ENCODE measurements around the gene OXTR.

Gene OXTR

DNA sequence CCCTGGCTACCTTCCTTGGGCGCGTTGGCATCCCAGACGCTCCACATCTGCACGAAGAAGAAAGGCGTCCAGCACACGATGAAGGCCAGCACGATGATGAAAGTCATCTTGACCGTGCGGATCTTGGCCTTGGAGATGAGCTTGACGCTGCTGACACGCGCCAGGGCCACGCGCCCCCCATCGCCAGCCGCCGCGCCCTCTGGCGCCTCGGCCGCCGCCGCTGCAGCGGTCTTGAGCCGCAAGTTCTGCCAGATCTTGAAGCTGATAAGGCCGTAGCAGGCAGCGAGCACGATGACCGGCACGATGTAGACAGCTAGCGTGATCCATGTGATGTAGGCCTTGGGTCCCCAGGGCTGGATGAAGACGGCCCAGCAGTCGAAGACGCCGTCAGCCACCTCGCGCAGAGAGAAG is 2.2 kb downstream of the OXTR start:
- no peak for DNase-seq

DNA sequence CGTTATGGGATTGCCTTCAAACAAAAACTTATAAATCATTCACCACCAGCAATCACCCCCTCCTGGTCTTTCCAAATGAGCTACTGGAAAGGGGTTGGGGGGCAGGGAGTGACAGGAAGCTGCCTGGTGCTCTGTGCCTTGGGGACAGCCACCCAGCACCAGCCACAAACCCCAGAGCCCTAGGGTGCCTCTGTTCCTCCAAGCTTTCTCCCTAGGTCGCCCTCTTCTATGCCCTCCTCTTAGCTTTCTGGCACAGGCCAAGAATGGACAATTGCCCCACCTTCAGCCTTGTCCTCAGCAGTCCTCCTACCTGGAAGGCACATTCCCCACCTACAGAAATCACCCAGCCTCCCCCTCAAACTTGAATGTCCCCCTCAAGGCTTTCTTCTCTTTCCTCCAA is 3.3 kb downstream of the OXTR start:
- no peak for DNase-seq

DNA sequence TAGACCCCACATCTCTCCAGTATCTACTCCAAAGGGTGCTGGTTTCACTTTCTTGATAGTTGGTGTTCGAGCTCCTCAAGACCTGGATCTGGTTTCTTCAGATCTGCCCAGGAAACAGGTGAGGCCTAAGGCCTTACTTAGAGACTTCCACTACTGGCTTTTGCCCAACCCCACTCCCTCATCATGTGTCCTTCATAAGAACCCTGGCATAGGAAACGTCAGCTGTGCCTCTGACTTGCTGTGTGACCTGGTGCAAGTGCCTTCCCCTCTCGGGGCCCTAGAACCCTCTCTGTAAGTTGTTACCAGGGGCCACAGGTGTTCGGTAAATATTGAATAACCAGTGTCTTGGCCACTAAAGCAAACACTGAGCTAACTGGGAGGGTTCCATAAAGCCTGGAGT is 3.9 kb downstream of the OXTR start:
- no peak for DNase-seq

DNA sequence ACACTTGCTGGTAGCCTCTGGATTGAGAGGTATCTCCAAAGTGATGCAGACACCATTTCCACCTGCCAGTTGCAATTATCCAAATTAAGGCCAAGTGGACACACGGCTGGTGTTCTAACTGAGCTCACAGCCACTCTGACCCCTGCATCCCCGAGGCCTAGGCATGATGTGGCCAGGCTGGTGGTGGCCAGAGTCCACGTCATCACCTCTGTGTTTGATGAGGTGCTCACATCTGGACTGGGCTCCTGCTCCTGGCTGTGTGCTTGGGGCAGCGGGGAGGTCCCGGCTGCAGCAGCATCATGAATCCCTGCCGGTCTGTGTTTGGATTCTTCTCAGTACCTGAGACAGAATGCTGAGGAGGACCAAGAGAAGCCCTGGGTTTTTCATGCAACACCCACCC is 4.9 kb downstream of the OXTR start:
- no peak for DNase-seq

DNA sequence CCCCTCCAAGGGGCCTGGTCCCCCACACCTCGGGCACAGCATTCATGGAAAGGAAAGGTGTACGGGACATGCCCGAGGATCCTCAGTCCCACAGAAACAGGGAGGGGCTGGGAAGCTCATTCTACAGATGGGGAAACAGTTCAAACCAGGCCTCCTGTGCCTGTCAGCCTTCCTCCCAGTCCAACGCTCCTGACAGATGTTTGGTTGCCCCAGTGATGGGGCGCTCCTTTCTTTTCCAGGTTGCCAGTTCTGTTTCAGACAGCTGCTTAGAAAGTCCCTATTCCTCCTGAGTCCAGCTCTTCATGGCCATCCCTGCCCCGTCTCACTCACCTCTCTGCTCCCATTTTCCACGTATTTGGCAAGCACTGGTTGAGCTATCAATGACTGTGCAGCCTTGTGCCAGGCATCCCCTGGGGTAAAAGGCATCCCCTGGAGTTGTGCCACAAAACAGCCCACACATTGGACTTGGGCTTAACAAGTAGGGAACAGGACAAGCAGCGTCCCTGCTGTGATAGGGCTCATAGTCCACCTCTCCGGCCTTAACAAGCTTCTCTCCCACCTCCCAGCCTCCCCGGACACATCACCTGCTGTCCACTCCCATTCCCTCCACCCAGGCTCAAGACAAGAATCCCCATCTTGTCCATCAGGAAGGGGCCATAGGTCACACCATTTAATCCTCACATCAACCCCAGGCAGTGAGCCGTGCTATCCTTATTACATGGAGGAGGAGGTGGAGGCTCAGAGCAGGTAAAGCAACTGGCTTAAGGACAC is 6.6 kb downstream of the OXTR start:
- no peak for DNase-seq

DNA sequence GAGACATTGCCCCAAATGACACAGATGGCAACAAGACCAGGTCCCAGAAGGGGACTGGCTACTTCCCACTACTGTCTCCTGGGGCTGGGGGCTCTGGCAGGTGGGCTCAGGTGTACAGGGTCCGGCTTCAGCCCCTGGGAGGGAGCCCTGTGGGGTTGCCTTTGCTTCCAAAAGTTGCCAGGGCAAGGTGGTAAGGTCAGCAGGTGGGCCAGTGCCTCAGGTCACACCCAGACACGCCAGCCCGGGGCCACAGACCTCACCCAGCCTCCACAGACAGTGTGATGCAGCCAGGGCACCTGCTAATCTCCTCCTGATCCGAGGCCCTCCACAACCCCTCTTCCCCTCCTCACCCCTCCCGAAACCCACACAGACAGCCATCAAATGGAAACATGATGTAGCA is 7.5 kb downstream of the OXTR start:
- DNase-seq, result no peak

DNA sequence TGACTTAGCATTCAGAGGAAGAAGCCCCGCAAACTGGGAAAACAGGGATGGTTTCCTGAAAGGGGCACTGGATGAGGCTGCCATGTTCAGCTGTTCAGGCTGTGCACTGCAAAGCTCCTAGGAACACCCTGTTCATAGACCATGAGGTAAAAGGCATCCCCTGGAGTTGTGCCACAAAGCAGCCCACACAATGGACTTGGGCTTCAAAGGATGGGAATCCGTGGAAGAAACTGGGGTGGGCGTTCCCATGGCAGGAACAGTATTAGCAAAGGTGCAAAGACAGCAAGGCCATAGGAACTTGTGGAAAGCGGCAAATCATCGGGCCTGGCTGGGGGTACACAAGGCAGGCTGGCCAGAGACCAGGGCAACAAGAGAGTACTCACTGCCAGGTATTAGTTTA is 8.9 kb downstream of the OXTR start:
- no peak for DNase-seq

DNA sequence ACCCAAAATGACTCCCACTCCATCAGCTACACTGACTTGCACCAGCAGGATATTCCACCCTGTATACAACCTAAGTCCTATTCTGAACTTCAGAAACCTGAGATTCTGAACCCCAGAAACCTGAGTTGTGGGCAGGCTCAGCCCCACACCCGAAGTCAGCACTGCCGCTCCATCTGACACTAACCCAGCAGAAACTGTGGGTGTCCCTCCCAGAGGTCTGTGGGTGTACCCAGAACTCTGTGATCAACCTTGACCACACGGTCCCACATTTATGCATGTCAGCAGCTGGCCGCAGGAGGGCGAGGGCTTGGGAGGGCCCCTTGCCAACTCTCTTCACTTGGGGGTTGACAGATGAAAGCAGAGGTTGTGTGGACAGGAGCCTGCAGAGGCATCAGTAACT is 9.3 kb downstream of the OXTR start:
- DNase-seq, result no peak

DNA sequence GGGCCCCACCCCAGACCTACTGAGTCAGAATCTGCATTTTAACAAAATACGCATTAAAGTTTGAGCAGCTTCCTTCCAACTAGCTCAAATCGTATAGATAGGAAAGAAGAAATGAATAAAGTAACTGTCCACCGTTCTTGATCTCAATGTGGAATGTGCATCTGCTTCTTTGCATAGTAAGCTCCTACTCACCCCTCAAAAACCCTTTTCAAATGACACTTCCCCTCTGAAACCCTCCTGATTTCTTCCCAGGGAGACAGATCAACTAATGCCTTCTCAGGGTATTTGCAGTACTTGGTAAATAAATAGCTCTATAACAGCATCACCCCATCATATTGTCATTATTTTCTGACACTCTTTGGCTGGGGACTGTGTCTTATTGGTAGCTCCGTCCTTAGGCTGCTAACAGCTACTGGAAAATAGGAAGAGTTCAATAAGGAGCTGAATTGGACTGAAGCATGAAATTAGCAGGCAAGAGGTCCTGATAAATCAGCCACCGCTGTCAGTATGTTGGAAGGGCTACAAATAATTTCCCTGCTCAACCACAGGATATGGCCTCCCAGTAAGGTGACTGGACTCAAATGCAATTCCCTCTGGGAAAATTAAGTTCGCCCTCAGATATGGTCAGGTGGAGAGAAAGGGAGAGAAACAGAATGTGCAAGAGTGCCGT is 10.2 kb downstream of the OXTR start:
- DNase-seq, result no peak

DNA sequence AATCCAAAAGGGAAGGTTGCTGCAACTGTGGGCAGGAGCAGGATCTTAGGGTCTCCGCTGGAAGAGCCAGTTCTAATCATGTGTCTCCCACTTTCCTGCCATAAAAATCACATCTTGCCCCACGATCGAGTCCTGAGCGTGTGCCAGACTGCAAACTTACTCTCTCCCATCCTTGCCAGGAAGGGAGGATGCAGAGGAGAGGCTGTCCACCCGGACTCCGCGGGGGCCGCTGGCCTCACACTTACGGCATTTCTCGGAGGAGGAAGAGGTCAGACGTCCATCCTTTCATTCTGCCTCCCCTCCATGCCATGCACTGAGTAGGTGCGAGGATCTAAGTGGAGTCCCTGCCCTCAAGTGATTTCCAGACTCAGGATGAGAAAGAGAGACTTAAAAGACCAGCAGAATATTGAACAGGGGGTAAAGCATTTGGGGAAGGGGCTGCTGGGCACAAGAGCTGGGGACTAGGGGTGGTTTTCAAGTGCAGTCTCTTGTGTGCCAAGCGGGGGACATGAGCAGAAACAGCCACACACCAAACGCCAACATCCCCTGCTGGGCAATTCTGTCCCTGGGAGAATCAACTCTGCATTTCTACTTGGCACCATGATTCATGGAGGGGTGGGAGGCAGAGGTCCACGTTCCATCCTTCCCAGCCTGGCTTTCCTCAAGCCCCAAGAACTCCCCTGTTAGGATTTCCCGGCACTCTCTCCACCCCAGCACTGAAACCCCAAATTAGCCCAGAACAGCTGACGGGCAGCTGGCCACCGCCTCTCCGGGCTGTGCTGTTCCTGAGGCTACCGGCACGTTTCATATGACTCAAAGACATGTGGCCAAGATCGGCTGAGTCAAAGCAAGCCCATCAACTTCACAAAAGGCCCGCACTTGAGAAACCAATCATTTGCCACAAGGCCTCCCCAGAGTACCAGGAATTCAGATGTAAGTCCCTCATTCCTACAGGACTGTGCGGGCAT is 11.6 kb downstream of the OXTR start:
- no peak for DNase-seq

DNA sequence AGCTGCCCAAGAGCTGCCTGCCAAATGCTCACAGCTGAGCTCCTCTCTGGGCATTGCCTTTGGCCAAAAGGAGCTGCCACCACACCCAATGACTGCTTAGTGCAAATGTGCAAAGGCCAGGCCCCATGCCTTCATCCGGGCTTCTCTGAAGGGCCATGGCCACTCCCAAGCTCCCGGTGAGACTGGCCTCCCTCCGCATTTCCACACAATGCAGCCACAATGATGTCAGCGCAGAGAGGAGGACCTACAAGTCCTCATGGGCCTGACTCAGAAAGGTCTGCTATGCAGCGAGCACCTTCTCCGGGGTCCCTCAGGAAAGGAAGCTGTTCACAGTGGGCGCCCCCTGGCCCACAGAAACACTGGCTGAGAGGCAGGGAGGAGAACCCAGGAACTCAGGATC is 12.7 kb downstream of the OXTR start:
- no peak for DNase-seq

DNA sequence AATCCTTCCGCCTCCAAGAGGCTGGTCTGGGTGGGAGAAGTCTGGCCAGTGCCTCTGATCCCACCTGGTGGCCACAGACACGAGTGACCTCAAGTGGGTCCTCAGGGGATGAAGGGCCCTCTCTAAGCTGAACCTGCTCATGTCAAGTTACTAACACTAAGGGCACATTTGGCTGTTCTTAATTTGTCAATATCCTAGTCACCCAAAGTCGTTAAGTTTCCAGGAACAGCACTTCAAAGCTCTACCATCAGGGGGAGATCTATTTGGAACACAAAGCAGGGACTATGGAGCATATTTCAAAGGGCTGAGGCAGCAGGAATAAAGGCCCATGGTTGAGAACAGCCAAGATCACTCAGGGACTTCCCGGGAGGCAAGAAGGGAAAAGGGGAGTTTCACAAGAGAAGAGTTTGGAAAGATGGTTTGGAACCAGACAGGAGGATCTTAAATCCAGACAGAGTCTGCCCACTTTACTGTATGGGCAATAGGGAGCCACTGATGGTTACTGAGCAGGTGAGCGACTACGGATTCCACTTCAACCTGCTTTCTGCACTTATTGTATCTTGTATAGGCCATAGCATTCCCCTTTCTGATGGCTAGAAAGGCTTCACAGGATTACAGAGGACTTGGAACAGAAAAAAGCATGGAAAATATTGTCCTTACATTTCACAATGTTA is 13.7 kb downstream of the OXTR start:
- DNase-seq, result no peak

DNA sequence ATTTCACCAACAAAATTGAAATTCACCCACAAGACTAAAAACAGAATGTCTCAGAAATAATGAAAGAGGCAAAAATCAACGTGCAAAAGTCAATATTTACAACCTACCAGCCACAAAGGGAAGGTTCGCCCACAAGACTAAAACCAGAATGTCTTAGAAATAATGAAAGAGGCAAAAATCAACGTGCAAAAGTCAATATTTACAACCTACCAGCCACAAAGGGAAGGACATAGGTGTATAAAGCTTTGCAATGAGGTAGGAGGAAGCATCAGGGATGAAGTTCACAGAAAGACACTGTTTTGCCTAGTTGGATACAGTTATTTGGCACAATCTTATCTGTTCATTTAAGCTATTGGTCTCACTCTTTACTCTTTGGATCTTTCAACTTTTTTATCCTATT is 14.3 kb downstream of the OXTR start:
- no peak for DNase-seq

DNA sequence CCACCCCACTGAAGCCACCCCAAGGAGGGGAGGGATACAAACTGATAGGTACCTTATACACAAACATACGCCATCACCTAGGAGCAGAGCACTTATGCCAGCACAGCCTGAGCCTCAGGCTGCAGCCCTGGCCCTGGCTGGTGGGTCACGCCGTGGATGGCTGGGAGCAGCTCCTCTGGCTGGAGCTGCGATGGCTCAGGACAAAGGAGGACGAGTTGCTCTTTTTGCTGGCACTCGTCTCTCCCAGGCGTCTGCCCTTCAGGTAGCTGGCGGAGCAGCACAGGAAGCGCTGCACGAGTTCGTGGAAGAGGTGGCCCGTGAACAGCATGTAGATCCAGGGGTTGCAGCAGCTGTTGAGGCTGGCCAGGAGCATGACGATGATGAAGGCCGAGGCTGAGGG is 16.6 kb downstream of the OXTR start:
- no peak for DNase-seq

DNA sequence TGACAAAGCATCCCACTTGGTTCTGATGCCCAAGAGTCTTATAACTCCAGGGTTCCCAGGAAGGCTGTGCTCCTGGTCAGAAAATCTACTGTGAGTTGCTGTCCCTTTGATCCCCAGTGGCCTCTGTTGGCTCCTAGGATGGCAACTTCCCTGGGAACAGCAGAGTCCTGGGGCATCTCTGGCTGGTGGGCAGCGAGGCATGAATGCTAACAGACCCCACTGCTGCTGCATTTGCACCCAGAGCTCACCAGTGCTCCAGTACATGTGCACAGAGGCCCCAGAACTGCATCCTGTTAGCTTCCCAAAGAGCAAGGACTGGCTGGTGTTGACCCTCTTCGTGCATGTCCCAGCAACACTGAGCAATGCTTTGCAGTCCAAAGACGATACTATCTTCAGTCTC is 20.1 kb downstream of the OXTR start:
- no peak for DNase-seq

DNA sequence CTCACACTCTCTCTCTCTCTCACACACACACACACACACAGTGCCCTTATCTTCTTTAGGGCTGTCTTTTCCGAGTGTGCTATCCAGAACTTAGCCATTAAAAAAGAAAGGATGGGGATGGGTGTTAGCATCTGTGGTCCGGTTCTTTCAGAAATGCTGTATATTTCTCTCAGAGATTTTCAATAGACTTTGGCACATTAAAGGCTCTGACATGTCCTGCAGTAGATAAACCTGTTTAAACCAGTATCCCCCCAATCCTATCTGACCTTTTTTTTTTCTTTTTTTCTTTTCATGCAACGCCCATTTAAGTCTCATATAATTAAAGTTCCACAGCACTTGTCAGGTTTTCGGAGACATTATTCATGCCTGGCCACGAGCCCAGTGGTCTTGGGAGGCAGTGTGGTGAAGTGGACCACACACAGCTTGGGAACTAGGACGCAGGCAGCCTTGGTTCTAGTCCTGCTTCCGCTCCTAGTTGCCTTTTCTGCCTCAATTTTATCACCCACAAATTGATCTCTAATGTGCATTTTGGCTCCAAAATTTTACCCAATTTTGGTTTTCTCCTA is 22.6 kb downstream of the OXTR start:
- DNase-seq, result no peak

DNA sequence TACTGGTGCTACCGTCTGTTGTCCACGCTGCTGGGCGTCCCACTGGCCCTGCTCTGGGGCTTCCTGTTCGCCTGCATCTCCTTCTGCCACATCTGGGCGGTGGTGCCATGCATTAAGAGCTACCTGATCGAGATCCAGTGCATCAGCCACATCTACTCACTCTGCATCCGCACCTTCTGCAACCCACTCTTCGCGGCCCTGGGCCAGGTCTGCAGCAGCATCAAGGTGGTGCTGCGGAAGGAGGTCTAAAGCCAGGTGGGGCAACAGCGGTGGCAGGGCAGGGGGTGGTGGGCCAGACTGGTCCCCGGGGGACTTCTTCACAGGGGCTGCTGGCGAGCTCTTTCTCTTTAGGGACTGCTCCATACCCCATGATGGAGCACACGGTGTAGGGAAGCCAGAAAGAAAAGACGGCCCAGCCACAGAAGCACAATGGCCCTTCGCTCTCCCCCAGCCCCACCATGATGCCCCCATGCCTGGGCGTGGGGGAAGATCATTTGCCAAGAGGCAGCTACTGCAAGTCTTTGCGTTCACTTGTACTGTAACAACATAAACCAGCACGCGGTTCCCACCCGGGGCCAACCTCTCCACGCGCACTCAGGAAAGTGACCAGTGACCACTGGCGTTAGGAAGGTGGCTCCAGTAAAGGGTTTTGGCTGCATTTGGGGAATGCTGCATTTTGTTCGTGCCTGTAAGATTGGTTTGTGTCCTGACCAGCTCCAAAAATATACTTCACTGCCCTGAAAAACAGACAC is 23.6 kb downstream of the OXTR start:
- DNase-seq, result no peak

DNA sequence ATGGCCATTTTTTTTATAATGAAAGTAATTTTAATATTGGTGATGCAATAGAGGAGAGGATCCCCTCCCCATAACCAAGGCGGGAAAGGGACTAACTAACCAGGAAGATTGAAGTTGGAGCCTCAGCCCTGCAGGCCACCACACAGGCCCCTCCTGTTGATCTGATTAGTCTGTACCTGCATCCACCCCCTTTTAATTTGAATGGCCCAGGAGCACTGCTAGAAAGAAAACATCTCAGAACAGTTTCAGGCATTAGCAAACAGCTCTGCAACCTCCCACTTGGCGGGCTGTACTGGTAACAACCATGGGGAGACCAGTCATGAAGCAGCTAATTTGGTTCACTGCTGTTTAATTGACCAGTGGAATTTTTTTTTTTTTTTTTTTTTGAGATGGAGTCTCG is 25.5 kb downstream of the OXTR start:
- no peak for DNase-seq

DNA sequence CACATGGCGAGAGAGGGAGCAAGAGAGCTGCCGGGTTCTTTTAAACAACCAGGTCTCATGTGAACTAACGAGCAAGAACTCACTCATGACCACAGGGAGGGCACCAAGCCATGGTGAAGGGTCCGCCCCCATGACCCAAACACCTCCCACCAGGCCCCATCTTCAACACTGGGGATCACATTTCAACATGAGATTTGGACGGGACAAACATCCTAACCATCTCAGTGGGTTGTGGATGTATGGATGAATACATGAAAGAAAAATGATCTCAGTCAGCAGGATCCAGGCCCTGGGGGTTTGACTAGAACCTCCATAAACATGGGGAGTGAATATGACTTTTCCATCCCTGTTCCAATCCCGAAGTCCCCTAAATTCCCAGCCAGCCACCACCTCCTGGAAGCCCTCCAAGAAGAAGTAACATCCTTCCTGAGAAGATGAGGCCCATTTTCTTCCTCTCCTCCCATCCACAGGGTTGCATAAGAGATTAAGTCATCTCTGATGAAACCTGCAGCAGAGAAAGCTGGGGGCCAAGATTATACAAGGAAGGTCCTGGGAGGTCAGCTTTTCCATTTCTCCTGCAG is 26.3 kb downstream of the OXTR start:
- DNase-seq, result no peak

DNA sequence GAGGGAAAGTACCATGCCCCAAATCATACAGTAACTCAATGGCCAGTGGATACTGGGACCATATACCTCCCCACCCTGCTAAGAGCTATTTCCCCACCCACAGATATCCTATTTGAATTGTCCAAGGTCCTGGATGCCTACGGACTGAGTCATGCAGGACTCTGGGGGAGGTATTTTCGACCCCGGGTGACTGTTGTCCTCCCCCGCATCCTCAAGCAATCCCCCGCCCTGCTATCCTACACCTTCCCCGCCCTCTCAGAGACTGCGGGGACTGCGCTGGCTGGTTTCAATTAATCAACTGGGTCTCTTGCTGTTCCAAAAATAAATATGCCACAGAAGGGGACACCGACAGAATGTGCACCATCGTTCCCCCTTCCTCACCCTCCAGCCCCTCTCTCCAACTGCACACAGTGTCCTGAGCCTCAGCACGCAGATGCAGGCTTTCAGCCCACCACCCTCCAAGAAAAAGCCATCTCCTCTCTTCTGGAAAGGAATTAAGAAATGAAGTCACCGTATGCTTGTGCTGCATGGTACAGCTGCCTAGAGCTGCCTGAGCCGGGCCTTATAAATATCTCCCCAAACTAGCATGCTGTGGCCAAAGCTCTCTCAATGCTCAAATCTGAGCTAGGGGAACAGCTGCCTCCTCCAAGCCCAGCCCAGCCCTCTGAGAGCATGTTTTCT is 27.7 kb downstream of the OXTR start:
- DNase-seq, result no peak

Data from activated naive CD4-positive, alpha-beta T cell (primary cell).